HG02943 (cell line): ENCODE measurements around the gene CDH13.

Experiments used
- ATAC-seq: cut with Tn5 transposase; IDR thresholded peaks from one replicate; pipeline ENCODE4 v1.9.1; 2021; ENCODE audit warnings: mild to moderate bottlenecking, low read depth, moderate library complexity; ENCODE audit not compliant: unreplicated experiment

The CDH13 gene

GRCh38 chr16:82732461-82732860 is 105.7 kb downstream of the CDH13 start:
- no peak for ATAC-seq

- ATAC-seq: no peak
These were observed 108.4 kb downstream of the CDH13 start for GRCh38 chr16:82735186-82735585.

GRCh38 chr16:82735673-82736091 is 108.9 kb downstream of the CDH13 start:
- no peak for ATAC-seq

GRCh38 chr16:82736224-82736623 is 109.5 kb downstream of the CDH13 start:
- no peak for ATAC-seq

GRCh38 chr16:82738699-82739098 is 111.9 kb downstream of the CDH13 start:
- no peak for ATAC-seq

GRCh38 chr16:82741073-82741615 is 114.4 kb downstream of the CDH13 start:
- no peak for ATAC-seq

- no peak for ATAC-seq
These were observed 118.2 kb downstream of the CDH13 start for GRCh38 chr16:82744958-82745357.

- no peak for ATAC-seq
These were observed 121.3 kb downstream of the CDH13 start for GRCh38 chr16:82748026-82748425.

- no peak for ATAC-seq
These were observed 123.3 kb downstream of the CDH13 start for GRCh38 chr16:82750068-82750467.

GRCh38 chr16:82751020-82751419 is 124.3 kb downstream of the CDH13 start:
- ATAC-seq: no peak

GRCh38 chr16:82752172-82752571 is 125.4 kb downstream of the CDH13 start:
- ATAC-seq: no peak

- no peak for ATAC-seq
These were observed 127.1 kb downstream of the CDH13 start for GRCh38 chr16:82753821-82754220.

- no peak for ATAC-seq
These were observed 128.1 kb downstream of the CDH13 start for GRCh38 chr16:82754716-82755513.

GRCh38 chr16:82755570-82756282 is 129.0 kb downstream of the CDH13 start:
- no peak for ATAC-seq

GRCh38 chr16:82756283-82756599 is 129.5 kb downstream of the CDH13 start:
- ATAC-seq: no peak

GRCh38 chr16:82758406-82758805 is 131.6 kb downstream of the CDH13 start:
- no peak for ATAC-seq

GRCh38 chr16:82758904-82759303 is 132.1 kb downstream of the CDH13 start:
- ATAC-seq: no peak

- ATAC-seq: no peak
These were observed 134.5 kb downstream of the CDH13 start for GRCh38 chr16:82761236-82761635.

- no peak for ATAC-seq
These were observed 135.1 kb downstream of the CDH13 start for GRCh38 chr16:82761858-82762257.

- ATAC-seq: no peak
These were observed 136.6 kb downstream of the CDH13 start for GRCh38 chr16:82763371-82763770.

GRCh38 chr16:82767198-82767597 is 140.4 kb downstream of the CDH13 start:
- no peak for ATAC-seq

GRCh38 chr16:82767808-82768207 is 141.0 kb downstream of the CDH13 start:
- no peak for ATAC-seq
